Measurements from ENCODE around the gene STIMATE. TPM values are rescaled to one million over a fixed set of nuclear protein-coding genes. Genes with fewer than 3 reads are reported as not detected.

The STIMATE gene
- polyA plus RNA-seq, 4 donors: 13.4 to 15.8 (median 14.5) TPM

- DNase-seq (ENCODE audit: low read depth in 4 of 4, low spot score in 3 of 4): no peak
Measured at GRCh38 chr3:52793702-52794611, 103.4 kb downstream of the STIMATE start.

DNA sequence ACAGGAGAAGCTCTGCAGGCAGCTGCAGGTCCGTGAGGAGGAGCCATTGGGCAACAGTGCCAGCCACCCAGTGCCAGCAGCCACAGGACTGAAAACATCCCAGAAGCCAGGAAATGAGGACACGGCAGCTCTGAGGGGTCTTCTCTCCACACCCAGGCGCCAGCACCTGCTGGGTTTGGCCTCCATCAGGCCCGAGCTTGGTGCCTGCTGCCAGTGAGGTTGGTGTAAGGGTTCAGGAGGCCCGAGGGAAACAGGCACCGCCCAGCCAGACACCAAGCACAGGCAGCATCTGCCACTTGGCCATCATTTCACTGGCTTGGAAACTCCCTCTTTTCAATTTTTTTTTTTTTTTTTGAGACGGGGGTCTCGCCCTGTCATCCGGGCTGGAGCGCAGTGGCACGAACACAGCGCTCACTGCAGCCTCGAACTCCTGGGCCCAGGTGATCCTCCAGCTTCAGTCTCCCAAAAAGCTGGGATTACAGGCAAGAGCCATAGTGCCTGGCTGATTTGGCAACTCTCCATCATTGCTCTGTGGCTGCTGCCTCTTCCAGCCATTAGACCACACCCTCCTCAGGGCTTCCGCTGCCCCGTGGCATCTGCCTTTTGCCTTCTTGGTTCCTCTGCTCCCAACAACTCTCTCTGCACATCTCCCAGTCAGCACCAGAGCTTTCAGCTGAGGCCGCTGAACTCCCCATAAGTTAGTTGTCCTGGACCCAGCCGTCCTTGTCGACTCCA, 104.2 kb downstream of the STIMATE start:
- DNase-seq (ENCODE audit: low read depth in 4 of 4, low spot score in 3 of 4): no peak

- no peak for DNase-seq (ENCODE audit: low read depth in 4 of 4, low spot score in 3 of 4)
Measured at GRCh38 chr3:52792413-52792812, 104.9 kb downstream of the STIMATE start.

GRCh38 chr3:52791928-52792327, 105.4 kb downstream of the STIMATE start:
- DNase-seq (ENCODE audit: low read depth in 4 of 4, low spot score in 3 of 4): no peak

DNA sequence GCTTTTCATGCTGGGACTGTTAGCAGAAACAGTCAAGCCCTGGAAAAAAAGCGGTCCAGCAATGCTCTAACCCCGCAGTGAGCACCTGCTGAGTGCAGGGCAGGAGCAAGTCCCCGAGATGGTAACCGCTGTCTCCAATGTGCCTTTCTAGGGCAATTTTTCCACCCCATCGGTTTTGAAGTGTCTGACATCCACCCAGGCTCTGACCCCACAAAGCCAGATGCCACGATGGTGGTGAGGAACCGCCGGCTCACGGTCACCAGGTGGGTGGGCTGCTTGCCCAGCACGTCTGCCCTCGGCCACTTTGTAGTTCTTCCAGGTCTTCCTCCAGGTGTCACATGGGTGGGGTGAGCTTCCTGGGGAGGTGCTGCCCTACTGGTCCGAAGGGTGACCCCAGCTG, 106.0 kb downstream of the STIMATE start:
- no peak for DNase-seq (ENCODE audit: low read depth in 4 of 4, low spot score in 3 of 4)

DNA sequence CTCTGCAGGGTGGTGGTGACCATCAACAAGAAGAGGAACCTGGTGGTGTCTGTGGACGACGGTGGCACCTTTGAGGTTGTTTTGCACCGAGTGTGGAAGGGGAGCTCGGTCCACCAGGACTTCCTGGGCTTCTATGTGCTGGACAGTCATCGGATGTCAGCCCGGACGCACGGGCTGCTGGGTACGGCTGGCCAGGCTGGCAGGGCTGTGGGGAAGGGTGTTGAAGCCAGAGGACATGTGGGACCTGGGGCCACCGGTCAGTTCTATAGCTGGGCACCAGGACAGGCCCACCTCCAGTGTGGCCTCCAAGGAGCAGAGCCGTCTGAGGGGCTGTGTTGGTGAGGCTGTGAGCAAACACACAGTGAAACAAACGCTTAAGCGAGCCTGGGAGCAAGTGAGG, 106.6 kb downstream of the STIMATE start:
- DNase-seq (ENCODE audit: low read depth in 4 of 4, low spot score in 3 of 4): no peak

DNA sequence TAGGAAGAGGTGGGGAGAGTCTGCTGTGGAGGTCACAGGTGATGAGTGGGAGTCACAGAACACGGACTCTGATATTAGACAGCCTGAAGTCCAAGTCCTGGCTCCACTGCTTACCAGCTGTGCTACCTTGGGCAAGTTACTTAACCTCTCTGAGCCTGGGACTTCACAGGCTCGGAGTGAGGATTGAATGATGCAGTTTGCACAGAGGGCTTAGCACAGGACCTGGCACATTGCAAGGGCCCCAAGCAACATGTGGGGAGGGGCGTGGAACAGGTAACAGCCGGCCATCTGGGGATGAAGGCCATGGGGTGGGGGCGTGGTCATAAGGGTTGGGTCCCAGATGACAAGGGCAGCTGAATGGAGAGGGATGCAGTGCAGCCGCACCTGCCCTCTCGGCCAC, 107.0 kb downstream of the STIMATE start:
- no peak for DNase-seq (ENCODE audit: low read depth in 4 of 4, low spot score in 3 of 4)

DNA sequence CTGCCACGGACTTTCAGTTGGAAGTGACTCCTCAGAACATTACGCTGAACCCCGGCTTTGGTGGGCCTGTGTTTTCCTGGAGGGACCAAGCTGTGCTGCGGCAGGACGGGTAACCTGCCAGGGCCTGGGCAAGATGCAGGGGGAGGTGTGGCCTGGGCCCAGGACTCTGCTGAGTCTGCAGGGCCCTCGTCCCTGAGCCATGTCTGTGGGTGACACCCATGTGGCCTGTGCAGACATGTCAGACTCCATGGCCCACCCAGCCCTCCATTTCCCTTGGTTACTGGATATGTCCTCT, 107.7 kb downstream of the STIMATE start:
- DNase-seq (ENCODE audit: low read depth in 4 of 4, low spot score in 3 of 4): no peak

DNA sequence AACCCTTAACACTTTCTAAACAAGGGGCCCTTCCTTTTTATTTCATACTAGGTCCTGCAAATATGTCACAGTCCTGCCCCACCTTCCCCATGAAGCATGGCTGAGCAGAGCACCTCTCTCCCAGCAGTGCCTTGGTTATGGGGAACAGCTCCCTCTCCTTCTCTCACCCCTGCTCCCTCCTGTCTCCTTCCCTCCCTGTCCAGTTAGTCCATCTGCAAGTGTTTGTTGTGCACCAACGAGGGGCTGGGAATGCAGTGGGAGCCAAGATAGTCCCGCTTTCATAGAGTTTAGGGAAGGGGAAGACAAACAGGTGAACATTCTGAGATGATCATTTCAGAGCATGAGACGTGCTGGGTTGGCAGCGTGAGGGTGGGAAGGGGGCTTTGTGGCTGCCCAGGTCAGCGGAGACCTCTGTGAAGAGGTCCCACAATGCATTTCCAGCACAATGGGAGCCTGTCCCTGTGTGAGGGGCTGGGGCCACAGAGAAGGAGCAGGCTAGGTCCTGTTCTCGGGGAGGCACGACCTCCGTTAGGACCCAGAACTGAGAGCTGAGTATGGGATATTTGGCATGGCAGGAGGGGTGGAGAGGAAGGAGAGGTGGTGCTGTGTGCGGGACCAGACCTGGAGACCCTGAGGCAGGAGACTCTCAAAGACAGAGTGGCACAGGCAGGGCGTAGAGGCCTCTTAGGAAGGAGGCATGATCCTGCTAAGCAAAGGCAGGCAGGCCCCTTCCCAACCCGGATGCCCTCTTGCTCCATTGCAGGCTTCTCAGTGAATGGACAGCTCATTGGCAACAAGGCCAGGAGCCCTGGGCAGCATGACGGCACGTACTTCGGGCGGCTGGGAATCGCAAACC, 108.2 kb downstream of the STIMATE start:
- DNase-seq (ENCODE audit: low read depth in 4 of 4, low spot score in 3 of 4): no peak

- no peak for DNase-seq (ENCODE audit: low read depth in 4 of 4, low spot score in 3 of 4)
Measured at GRCh38 chr3:52787672-52788625, 109.4 kb downstream of the STIMATE start.

GRCh38 chr3:52787246-52787645, 110.1 kb downstream of the STIMATE start:
- DNase-seq (ENCODE audit: low read depth in 4 of 4, low spot score in 3 of 4): no peak

Other genes starting within 250 kb of the STIMATE start
- 10 to 100 TPM; 55.6 to 67.0 (median 64.2) TPM for gene PBRM1, start 211.6 kb downstream of the STIMATE start, polyA plus RNA-seq (ENCODE audit: insufficient read length in 4 of 4)
- gene GNL3, start 211.5 kb downstream of the STIMATE start, polyA plus RNA-seq (ENCODE audit: insufficient read length in 4 of 4): 100 to 1,000 TPM in 2 of 4 donors, 10 to 100 TPM in 2; 84.9 to 105 (median 100) TPM
- gene GLT8D1, start 191.8 kb downstream of the STIMATE start, polyA plus RNA-seq (ENCODE audit: insufficient read length in 4 of 4): 100 to 1,000 TPM; 122 to 141 (median 138) TPM
- 100 to 1,000 TPM; 166 to 185 (median 175) TPM for gene SPCS1, start 191.4 kb downstream of the STIMATE start, polyA plus RNA-seq (ENCODE audit: insufficient read length in 4 of 4)
- gene NEK4, start 126.6 kb downstream of the STIMATE start, polyA plus RNA-seq (ENCODE audit: insufficient read length in 4 of 4): 10 to 100 TPM; 23.0 to 27.6 (median 25.6) TPM
- gene ITIH1, start 119.9 kb downstream of the STIMATE start, polyA plus RNA-seq (ENCODE audit: insufficient read length in 4 of 4): under 1 TPM in 3 of 4 donors, not detected in 1; 0.05 to 0.56 (median 0.22) TPM
- 1 to 10 TPM; 4.8 to 6.0 (median 5.6) TPM for gene ITIH3, start 102.8 kb downstream of the STIMATE start, polyA plus RNA-seq (ENCODE audit: insufficient read length in 4 of 4)
- 1 to 10 TPM; 5.2 to 7.3 (median 6.9) TPM for gene ITIH4, start 66.9 kb downstream of the STIMATE start, polyA plus RNA-seq (ENCODE audit: insufficient read length in 4 of 4)
- gene MUSTN1, start 62.5 kb downstream of the STIMATE start, polyA plus RNA-seq (ENCODE audit: insufficient read length in 4 of 4): 1 to 10 TPM in 1 of 4 donors, under 1 TPM in 2, not detected in 1; 0.60 to 1.0 (median 0.62) TPM
- gene SFMBT1, start 148.5 kb upstream of the STIMATE start, polyA plus RNA-seq (ENCODE audit: insufficient read length in 4 of 4): 10 to 100 TPM in 2 of 4 donors, 1 to 10 TPM in 2; 8.5 to 12.5 (median 9.5) TPM
- 10 to 100 TPM; 24.8 to 31.8 (median 27.3) TPM for gene RFT1, start 232.9 kb upstream of the STIMATE start, polyA plus RNA-seq (ENCODE audit: insufficient read length in 4 of 4)

All from right renal pelvis (tissue), 4 donors.